ENCODE results near the gene LRMDA. TPM values are rescaled to one million over a fixed set of nuclear protein-coding genes. Genes with fewer than 3 reads are reported as not detected.

LRMDA gene
- total and polyA plus RNA-seq, 2 of the 4 experiments (the other 2 are of a cell fraction): 0.07 TPM; not detected in 1

GRCh38 chr10:75994357-75995040 is 563.1 kb downstream of the LRMDA start:
- no peak overlapping the region for H4K91ac ChIP-seq (ENCODE audit: insufficient read depth, low read depth, low read length)
- TF ChIP-seq RCOR1 (IDR thresholded peaks at IDR 0.05; ENCODE audit: insufficient replicate concordance, low read length) (no peak), CEBPB (IDR thresholded peaks at IDR 0.05; ENCODE audit: low read depth, low read length) (no peak), SMC3 (IDR thresholded peaks at IDR 0.05; ENCODE audit: low read depth, low read length) (no peak), MAFK (IDR thresholded peaks at IDR 0.05; ENCODE audit: low read depth, low read length) (no peak), FOS (IDR thresholded peaks at IDR 0.05; ENCODE audit: low read depth, low read length) (no peak), RAD21 (IDR thresholded peaks at IDR 0.05; ENCODE audit: low read length) (no peak)
- H3K27me3 ChIP-seq (ENCODE audit: control insufficient read depth, insufficient read depth, low read length): peaks cover 7% of the 10 kb centered on the region
- no peak overlapping the region for H4K8ac ChIP-seq (ENCODE audit: low read depth in 2 of 2, low read length in 2 of 2)
- no peaks in the 10 kb centered on the region for H3K36me3 ChIP-seq (ENCODE audit: control insufficient read depth, insufficient read depth, low read length)
- CTCF ChIA-PET: no interaction called here
- no peak overlapping the region for H3K14ac ChIP-seq (replicated peaks; ENCODE audit: low read depth, low read length)
- H4K5ac ChIP-seq (ENCODE audit: low read depth, low read length): no peak overlapping the region
- in situ Hi-C loops (cut with MboI; ENCODE audit: low sequenced_read_pairs) (no loop called here), dilution Hi-C loops (cut with HindIII; ENCODE audit: low sequenced_read_pairs, unreplicated experiment) (no loop called here), intact Hi-C loops (cut with micrococcal nuclease) (no loop called here)
- H2BK120ac ChIP-seq (ENCODE audit: low read depth, low read length): no peak overlapping the region
- no peak for ATAC-seq (ENCODE audit: low read depth)
- DNase-seq: no peak
- H2BK20ac ChIP-seq (ENCODE audit: low read depth, low read length): no peak overlapping the region
- no peak overlapping the region for H3K56ac ChIP-seq (ENCODE audit: extremely low read depth, insufficient read depth, low read length)
- H3K79me1 ChIP-seq (ENCODE audit: low read depth in 1 of 2, low read length in 2 of 2): no peaks in the 10 kb centered on the region
- no peak overlapping the region for H3K4ac ChIP-seq (ENCODE audit: low read depth, low read length)
- H2AK5ac ChIP-seq (ENCODE audit: low read depth, low read length): no peak overlapping the region
- 71% methylated on average over 2 of the region's 9 CpGs; no CpG with 5 or more reads in 1 of the 2 experiments for WGBS, 2 experiments (ENCODE audit: extremely low coverage in 2 of 2, insufficient read length in 1 of 2)
- H2BK15ac ChIP-seq (ENCODE audit: low read depth, low read length): no peak overlapping the region
- no peak overlapping the region for H2AK9ac ChIP-seq (replicated peaks; ENCODE audit: low read depth, low read length, poor library complexity)
- H3K18ac ChIP-seq (ENCODE audit: low read depth, low read length): no peak overlapping the region
- no peak overlapping the region for H3K4me3 ChIP-seq (ENCODE audit: insufficient read depth, low read depth, low read length)
- POLR2A ChIA-PET (ENCODE audit: unreplicated experiment): no interaction called here
- H3K23ac ChIP-seq (ENCODE audit: low read depth, low read length): no peak overlapping the region
- no peak overlapping the region for H2AFZ ChIP-seq (replicated peaks; ENCODE audit: low read length, poor library complexity)
- no peak overlapping the region for H2BK5ac ChIP-seq (ENCODE audit: low read depth, low read length, poor library complexity, severe bottlenecking)
- H3K27ac ChIP-seq (ENCODE audit: insufficient read depth, low read length): no peak overlapping the region
- no peak overlapping the region for H3K9ac ChIP-seq (ENCODE audit: low read depth, low read length)
- no peak overlapping the region for H3K4me2 ChIP-seq (ENCODE audit: low read depth, low read length)
- H3K9me3 ChIP-seq (ENCODE audit: control insufficient read depth, insufficient read depth, low read length): no peaks in the 10 kb centered on the region
- no peaks in the 10 kb centered on the region for H3K4me1 ChIP-seq (ENCODE audit: control insufficient read depth, insufficient read depth, low read length)
- no peaks in the 10 kb centered on the region for H4K20me1 ChIP-seq (ENCODE audit: insufficient read depth, low read length)
- no TSS peak for BruUV-seq (replicated peaks)
- no peaks in the 10 kb centered on the region for H3K9me1 ChIP-seq (ENCODE audit: insufficient read depth, low read length)

Measured in IMR-90 (cell line).